Tibial nerve (tissue), 4 donors: Measurements from ENCODE around the gene AP3D1. TPM values are rescaled to one million over a fixed set of nuclear protein-coding genes. Genes with fewer than 3 reads are reported as not detected.

Source experiments
- DNase-seq, 2 donors: peaks; one replicate each; pipeline ENCODE4 v3.0.0-alpha.2; 2019; ENCODE audit warnings: low spot score in 2 of 2
- H3K27ac ChIP-seq, 4 donors: fragments of 200-600 bp; sonication (generic) in 3 of 4; one replicate each; pipeline ENCODE4 v1.5.1; 2017 to 2019; ENCODE audit warnings: mild to moderate bottlenecking in 1 of 4
- H3K27me3 ChIP-seq, 2 donors: fragments of 200-600 bp; sonication (generic) in 1 of 2; one replicate each; pipeline versions ENCODE4 v1.5.1 to v1.6.0; 2017 to 2019
- H3K36me3 ChIP-seq, 3 donors: fragments of 200-600 bp; sonication (generic); one replicate each; pipeline ENCODE4 v1.5.1; 2018 to 2019
- H3K4me1 ChIP-seq, 4 donors: fragments of 200-600 bp; sonication (generic) in 3 of 4; one replicate each; pipeline ENCODE4 v1.5.1; 2017 to 2019
- H3K4me3 ChIP-seq, 4 donors: fragments of 200-600 bp; sonication (generic) in 3 of 4; one replicate each; pipeline ENCODE4 v1.5.1; 2017 to 2019; ENCODE audit warnings: mild to moderate bottlenecking in 1 of 4, moderate library complexity in 1 of 4
- H3K9me3 ChIP-seq, 4 donors: fragments of 200-600 bp; sonication (generic) in 3 of 4; one replicate each; pipeline ENCODE4 v1.5.1; 2017 to 2019
- CTCF ChIP-seq, 5 experiments: fragments of 200-600 bp in 3 of 5; fragments of 450-650 bp in 2 of 5; sonication (generic) in 3 of 5; IDR thresholded peaks; one replicate each; pipeline ENCODE4 v1.5.1; 2016 to 2019; ENCODE audit warnings: antibody characterized with exemption in 5 of 5, mild to moderate bottlenecking in 3 of 5, moderate library complexity in 2 of 5
- EP300 ChIP-seq, 2 donors: sonication (generic); formaldehyde crosslinking; IDR thresholded peaks; one replicate each; pipeline ENCODE4 v1.6.1; 2017; ENCODE audit warnings: antibody characterized with exemption in 2 of 2, mild to moderate bottlenecking in 1 of 2
- POLR2A ChIP-seq, 2 donors: fragments of 450-650 bp; IDR thresholded peaks; one replicate each; pipeline ENCODE4 v1.6.1; 2017; ENCODE audit warnings: antibody characterized with exemption in 2 of 2, mild to moderate bottlenecking in 2 of 2, moderate library complexity in 2 of 2
- WGBS, 2 donors: methylation state at CpG; one replicate each; pipeline ENCODE4 v1.1.5; 2018; 5-methylcytosine and 5-hydroxymethylcytosine counted together
- total RNA-seq, 4 donors: library from RNA; depleted of rRNA; stranded (reverse); fragments of >200 nt; gene quantifications; one replicate each; pipeline ENCODE4 v1.1.0, GENCODE V29; 2016

The AP3D1 gene
- total RNA-seq, 4 donors from 2014 or later: 75.2 to 127 (median 83.3) TPM

- Histone ChIP-seq H3K4me3 (no peak overlapping the region), H3K27ac (no peak overlapping the region), H3K9me3 (no peaks in the 10 kb centered on the region), H3K4me1 (peaks cover 0 to 57% (median 32%) of the 10 kb centered on the region in 4 donors), H3K36me3 (peaks cover 0 to 7% (median 0%) of the 10 kb centered on the region in 3 donors), H3K27me3 (no peaks in the 10 kb centered on the region)
- TF ChIP-seq EP300 (IDR thresholded peaks at IDR 0.05): no peak
- no peak for TF ChIP-seq POLR2A (IDR thresholded peaks at IDR 0.05)
- TF ChIP-seq CTCF (IDR thresholded peaks at IDR 0.05): no peak
- DNase-seq: no peak
- 73 to 81% methylated on average over 16 of the region's 16 CpGs for WGBS, 2 donors
Observed at GRCh38 chr19:2148482-2149135, 2.8 kb downstream of the AP3D1 start.

GRCh38 chr19:2145831-2146241 is 5.5 kb downstream of the AP3D1 start:
- peak overlapping the region in 1 of 4 donors; percentile 68 for H3K27ac ChIP-seq
- TF ChIP-seq CTCF (IDR thresholded peaks at IDR 0.05) (no peak), EP300 (IDR thresholded peaks at IDR 0.05) (peak in 1 of 2 donors; percentile 31)
- WGBS, 2 donors: 34 to 52% methylated on average over 12 to 16 of the region's 16 CpGs

GRCh38 chr19:2144190-2144589 is 7.2 kb downstream of the AP3D1 start:
- Histone ChIP-seq H3K9me3 (no peaks in the 10 kb centered on the region), H3K4me1 (peaks cover 0 to 52% (median 13%) of the 10 kb centered on the region in 4 donors), H3K27ac (no peak overlapping the region), H3K36me3 (peaks cover 0 to 23% (median 0%) of the 10 kb centered on the region in 3 donors), H3K27me3 (no peaks in the 10 kb centered on the region), H3K4me3 (no peak overlapping the region)
- 89 to 92% methylated on average over 15 of the region's 15 CpGs for WGBS, 2 donors
- DNase-seq: no peak
- TF ChIP-seq EP300 (IDR thresholded peaks at IDR 0.05) (no peak), CTCF (IDR thresholded peaks at IDR 0.05) (no peak), POLR2A (IDR thresholded peaks at IDR 0.05) (no peak)

More at GRCh38 chr19:2145831-2146241, 5.5 kb downstream of the AP3D1 start:
- no peak for DNase-seq
- no peaks in the 10 kb centered on the region for H3K9me3 ChIP-seq
- no peaks in the 10 kb centered on the region for H3K27me3 ChIP-seq
- peaks cover 0 to 7% (median 0%) of the 10 kb centered on the region in 3 donors for H3K36me3 ChIP-seq
- no peak overlapping the region for H3K4me3 ChIP-seq
- H3K4me1 ChIP-seq: peaks cover 0 to 56% (median 29%) of the 10 kb centered on the region in 4 donors

- Histone ChIP-seq H3K4me3 (no peak overlapping the region), H3K4me1 (peaks cover 0 to 38% (median 8%) of the 10 kb centered on the region in 4 donors), H3K9me3 (no peaks in the 10 kb centered on the region), H3K36me3 (peaks cover 0 to 39% (median 11%) of the 10 kb centered on the region in 3 donors), H3K27me3 (no peaks in the 10 kb centered on the region), H3K27ac (no peak overlapping the region)
- 91 to 96% methylated on average over 15 of the region's 15 CpGs for whole genome bisulfite sequencing, 2 donors
- no peak for DNase-seq
- TF ChIP-seq EP300 (IDR thresholded peaks at IDR 0.05) (no peak), POLR2A (IDR thresholded peaks at IDR 0.05) (no peak), CTCF (IDR thresholded peaks at IDR 0.05) (no peak)
Observed at GRCh38 chr19:2142173-2142829, 9.1 kb downstream of the AP3D1 start.

GRCh38 chr19:2140138-2140569 is 11.2 kb downstream of the AP3D1 start:
- Histone ChIP-seq H3K36me3 (peaks cover 0 to 54% (median 16%) of the 10 kb centered on the region in 3 donors), H3K4me3 (no peak overlapping the region), H3K4me1 (peaks cover 0 to 31% (median 3%) of the 10 kb centered on the region in 4 donors), H3K27me3 (no peaks in the 10 kb centered on the region), H3K27ac (no peak overlapping the region), H3K9me3 (no peaks in the 10 kb centered on the region)
- WGBS, 2 donors: 60 to 63% methylated on average over 14 of the region's 14 CpGs
- no peak for DNase-seq
- TF ChIP-seq CTCF (IDR thresholded peaks at IDR 0.05): no peak
- no peak for TF ChIP-seq POLR2A (IDR thresholded peaks at IDR 0.05)
- no peak for TF ChIP-seq EP300 (IDR thresholded peaks at IDR 0.05)
